ENCODE measurements around the gene DGLUCY. TPM values are rescaled to one million over a fixed set of nuclear protein-coding genes. Genes with fewer than 3 reads are reported as not detected.

The DGLUCY gene
- total and polyA plus RNA-seq, 2 of the 8 experiments (the other 6 are each of a cell fraction or from before 2014, with no cell fraction given), result 24.9 to 31.8 TPM

DNA sequence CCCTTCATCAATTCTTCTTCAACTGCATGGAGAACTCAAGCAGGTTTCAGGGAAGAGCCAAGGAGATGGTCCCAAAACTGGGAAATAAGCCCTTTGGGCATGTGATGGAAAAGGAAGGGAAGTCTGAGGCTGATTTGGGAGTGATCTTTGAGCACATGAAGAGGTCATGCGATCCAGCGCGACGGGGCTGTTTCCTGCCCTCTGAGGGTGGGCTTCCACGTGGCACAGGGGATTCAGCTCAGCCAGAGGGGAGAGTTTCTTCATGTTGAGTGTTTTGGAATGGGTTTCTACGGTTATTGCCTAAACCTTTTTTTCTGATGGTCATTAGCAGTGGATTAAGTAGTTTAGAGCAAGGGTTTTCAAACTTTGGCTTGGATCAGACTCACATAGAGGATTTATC is 100.4 kb downstream of the DGLUCY start:
- Histone ChIP-seq H3K4ac (replicated peaks; ENCODE audit: insufficient read length, low read depth, low read length) (no peak overlapping the region), H3K36me3 (ENCODE audit: control insufficient read depth in 2 of 4, insufficient read depth in 4 of 4, low read length in 3 of 4) (peaks cover 0 to 17% (median 2%) of the 10 kb centered on the region in 4 experiments; a peak in 3 of 8 replicates), H3K27me3 (replicated peaks in 1 of 4; ENCODE audit: control insufficient read depth in 3 of 4, extremely low read depth in 1 of 4, insufficient read depth in 3 of 4, low read length in 3 of 4) (no peaks in the 10 kb centered on the region), H4K91ac (replicated peaks; ENCODE audit: insufficient read length, low read length) (no peak overlapping the region), H3K4me3 (ENCODE audit: extremely low read depth in 1 of 4, insufficient read depth in 2 of 4, low read depth in 3 of 4, low read length in 4 of 4) (no peak overlapping the region), H4K5ac (ENCODE audit: insufficient read length, low read depth, low read length) (no peak overlapping the region), H3K27ac (ENCODE audit: low read depth, low read length) (no peak overlapping the region), H3K9me3 (ENCODE audit: insufficient read depth in 2 of 2, low read depth in 1 of 2, low read length in 1 of 2) (no peaks in the 10 kb centered on the region), H3K79me2 (ENCODE audit: control insufficient read depth in 1 of 2, insufficient read depth in 2 of 2, low read length in 2 of 2) (no peaks in the 10 kb centered on the region), H3K23me2 (ENCODE audit: low read depth, low read length) (no peaks in the 10 kb centered on the region), H3K56ac (replicated peaks; ENCODE audit: insufficient read length, low read depth, low read length) (no peak overlapping the region), H4K8ac (ENCODE audit: extremely low read depth, insufficient read depth, low read length) (no peak overlapping the region), H2AFZ (ENCODE audit: low read length) (no peak overlapping the region), H3K9ac (replicated peaks in 1 of 4; ENCODE audit: extremely low read depth in 1 of 4, low read depth in 3 of 4, low read length in 3 of 4) (no peak overlapping the region), H2BK12ac (ENCODE audit: low read depth, low read length) (no peak overlapping the region), H2BK5ac (ENCODE audit: low read depth, low read length) (no peak overlapping the region), H2BK15ac (ENCODE audit: low read length) (no peak overlapping the region), H2BK20ac (ENCODE audit: low read length) (no peak overlapping the region), H4K20me1 (replicated peaks in 1 of 2; ENCODE audit: control insufficient read depth in 1 of 2, insufficient read depth in 2 of 2, low read length in 2 of 2) (no peaks in the 10 kb centered on the region), H3K4me1 (replicated peaks in 1 of 4; ENCODE audit: control insufficient read depth in 3 of 4, insufficient read depth in 4 of 4, low read length in 3 of 4) (no peaks in the 10 kb centered on the region), H2AK5ac (ENCODE audit: low read depth, low read length) (no peak overlapping the region), H3K18ac (ENCODE audit: extremely low read depth, low read length) (no peak overlapping the region), H3K14ac (ENCODE audit: insufficient read length) (no peak overlapping the region), H3K23ac (ENCODE audit: insufficient read length) (no peak overlapping the region), H3K79me1 (ENCODE audit: low read depth, low read length) (no peaks in the 10 kb centered on the region), H3K4me2 (ENCODE audit: insufficient read depth in 1 of 2, low read depth in 2 of 2, low read length in 2 of 2) (no peak overlapping the region), H2BK120ac (replicated peaks; ENCODE audit: low read depth, low read length) (no peak overlapping the region)
- DNase-seq (ENCODE audit: low read depth in 1 of 2, low spot score in 2 of 2) (no peak), FAIRE-seq (no peak)
- ChIA-PET POLR2A (ENCODE audit: partially characterized antibody) (interaction anchor here (1.0 kb wide), 1 partner anchor 154 kb away, joined by 3 read pairs; the partner anchor contains the start of gene RPS6KA5), CTCF (ENCODE audit: partially characterized antibody) (interaction anchor here (0.7 to 1.2 kb wide), 3 partner anchors 21 to 51 kb away, joined by 3 to 4 read pairs (median 3); no protein-coding TSS in a partner anchor)
- 97% methylated on average over 6 of the region's 6 CpGs; no CpG with 5 or more reads in 1 of the 2 experiments for WGBS, 2 experiments (ENCODE audit: extremely low coverage in 1 of 2, insufficient coverage in 1 of 2, insufficient read length in 1 of 2, insufficient replicate concordance in 2 of 2, low coverage in 1 of 2, low lambda C conversion rate in 2 of 2, missing lambda C conversion rate in 1 of 2)
- no peak for TF ChIP-seq TAF7 (optimal IDR thresholded peaks at IDR 0.05; ENCODE audit: borderline replicate concordance, low read depth, low read length)
- TF ChIP-seq EP300 (IDR thresholded peaks at IDR 0.05; ENCODE audit: borderline replicate concordance in 1 of 2, low read depth in 2 of 2, low read length in 2 of 2), result no peak
- TF ChIP-seq HDAC2 (IDR thresholded peaks at IDR 0.05; ENCODE audit: borderline replicate concordance in 1 of 2, low read depth in 2 of 2, low read length in 2 of 2), result no peak
- no peak for TF ChIP-seq ASH2L (IDR thresholded peaks at IDR 0.05; ENCODE audit: low read length)
- no peak for TF ChIP-seq RXRA (IDR thresholded peaks at IDR 0.05; ENCODE audit: insufficient read depth, low read depth, low read length)
- no peak for TF ChIP-seq YY1 (IDR thresholded peaks at IDR 0.05; ENCODE audit: low read depth, low read length)
- TF ChIP-seq RFX5 (IDR thresholded peaks at IDR 0.05; ENCODE audit: borderline replicate concordance, low read depth, low read length), result no peak
- TF ChIP-seq, protein P1, sequence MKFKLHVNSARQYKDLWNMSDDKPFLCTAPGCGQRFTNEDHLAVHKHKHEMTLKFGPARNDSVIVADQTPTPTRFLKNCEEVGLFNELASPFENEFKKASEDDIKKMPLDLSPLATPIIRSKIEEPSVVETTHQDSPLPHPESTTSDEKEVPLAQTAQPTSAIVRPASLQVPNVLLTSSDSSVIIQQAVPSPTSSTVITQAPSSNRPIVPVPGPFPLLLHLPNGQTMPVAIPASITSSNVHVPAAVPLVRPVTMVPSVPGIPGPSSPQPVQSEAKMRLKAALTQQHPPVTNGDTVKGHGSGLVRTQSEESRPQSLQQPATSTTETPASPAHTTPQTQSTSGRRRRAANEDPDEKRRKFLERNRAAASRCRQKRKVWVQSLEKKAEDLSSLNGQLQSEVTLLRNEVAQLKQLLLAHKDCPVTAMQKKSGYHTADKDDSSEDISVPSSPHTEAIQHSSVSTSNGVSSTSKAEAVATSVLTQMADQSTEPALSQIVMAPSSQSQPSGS (IDR thresholded peaks at IDR 0.05; ENCODE audit: low read length), result no peak
- TF ChIP-seq SIX5 (IDR thresholded peaks at IDR 0.05; ENCODE audit: low read depth, low read length), result no peak
- TF ChIP-seq, protein P2, sequence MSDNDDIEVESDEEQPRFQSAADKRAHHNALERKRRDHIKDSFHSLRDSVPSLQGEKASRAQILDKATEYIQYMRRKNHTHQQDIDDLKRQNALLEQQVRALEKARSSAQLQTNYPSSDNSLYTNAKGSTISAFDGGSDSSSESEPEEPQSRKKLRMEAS (IDR thresholded peaks at IDR 0.05), result no peak
- no peak for TF ChIP-seq KDM5A (IDR thresholded peaks at IDR 0.05; ENCODE audit: low read length)
- TF ChIP-seq TEAD4 (IDR thresholded peaks at IDR 0.05; ENCODE audit: low read depth, low read length), result no peak
